ENCODE results near the gene TTC19.

DNA sequence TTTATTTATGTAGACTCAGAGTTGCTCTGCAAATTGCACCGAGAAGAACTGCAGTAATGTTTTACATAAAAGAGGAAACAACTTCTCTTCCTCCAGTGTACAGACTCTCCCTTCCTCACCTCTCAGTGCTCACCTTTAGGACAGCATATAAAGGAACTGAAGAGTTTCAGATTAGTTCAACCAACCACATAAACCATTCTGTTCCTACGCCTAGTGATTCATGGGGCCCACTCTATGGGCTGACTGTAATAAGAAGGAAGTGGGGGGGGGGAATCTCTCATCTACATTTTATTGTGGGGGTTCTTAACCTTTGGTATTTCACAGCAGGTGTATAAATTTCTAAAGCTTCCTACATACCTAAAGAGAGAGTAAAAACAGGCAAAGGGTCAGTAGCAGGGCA, 18.4 kb upstream of the TTC19 start:
- TF ChIP-seq POLR2A (IDR thresholded peaks at IDR 0.05) = no peak
- TF ChIP-seq, protein P1, sequence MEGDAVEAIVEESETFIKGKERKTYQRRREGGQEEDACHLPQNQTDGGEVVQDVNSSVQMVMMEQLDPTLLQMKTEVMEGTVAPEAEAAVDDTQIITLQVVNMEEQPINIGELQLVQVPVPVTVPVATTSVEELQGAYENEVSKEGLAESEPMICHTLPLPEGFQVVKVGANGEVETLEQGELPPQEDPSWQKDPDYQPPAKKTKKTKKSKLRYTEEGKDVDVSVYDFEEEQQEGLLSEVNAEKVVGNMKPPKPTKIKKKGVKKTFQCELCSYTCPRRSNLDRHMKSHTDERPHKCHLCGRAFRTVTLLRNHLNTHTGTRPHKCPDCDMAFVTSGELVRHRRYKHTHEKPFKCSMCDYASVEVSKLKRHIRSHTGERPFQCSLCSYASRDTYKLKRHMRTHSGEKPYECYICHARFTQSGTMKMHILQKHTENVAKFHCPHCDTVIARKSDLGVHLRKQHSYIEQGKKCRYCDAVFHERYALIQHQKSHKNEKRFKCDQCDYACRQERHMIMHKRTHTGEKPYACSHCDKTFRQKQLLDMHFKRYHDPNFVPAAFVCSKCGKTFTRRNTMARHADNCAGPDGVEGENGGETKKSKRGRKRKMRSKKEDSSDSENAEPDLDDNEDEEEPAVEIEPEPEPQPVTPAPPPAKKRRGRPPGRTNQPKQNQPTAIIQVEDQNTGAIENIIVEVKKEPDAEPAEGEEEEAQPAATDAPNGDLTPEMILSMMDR (IDR thresholded peaks at IDR 0.05) = no peak
